ENCODE data around the gene ALOX12B.

DNA sequence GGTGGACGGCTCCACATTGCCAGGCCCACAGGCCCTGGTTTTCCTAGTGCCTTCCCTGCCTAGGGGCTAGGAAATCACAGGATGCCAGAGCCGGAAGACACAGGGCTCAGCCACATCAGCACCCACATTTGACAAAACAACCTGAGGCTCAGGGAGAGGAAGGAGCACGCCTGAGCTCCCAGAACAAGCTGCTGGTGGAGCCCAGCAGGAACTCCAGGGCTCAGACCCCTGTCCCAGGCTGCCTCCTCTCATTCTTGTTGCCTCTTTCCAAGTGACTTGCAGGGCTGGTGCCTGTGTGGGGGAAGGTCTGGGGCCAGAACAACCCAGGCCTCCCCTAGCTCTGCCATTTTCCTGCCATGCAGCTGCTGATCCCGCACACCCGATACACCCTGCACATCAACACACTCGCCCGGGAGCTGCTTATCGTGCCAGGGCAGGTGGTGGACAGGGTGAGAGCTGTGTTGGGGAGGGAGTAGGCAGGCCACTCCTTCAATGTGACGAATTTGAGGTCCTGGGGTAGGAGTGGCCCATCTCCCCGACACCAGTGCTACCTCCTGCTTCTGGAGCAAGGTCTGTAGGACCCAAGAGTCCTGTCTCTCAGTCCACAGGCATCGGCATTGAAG, 41.1 kb downstream of the ALOX12B start:
- TF ChIP-seq, protein P1, sequence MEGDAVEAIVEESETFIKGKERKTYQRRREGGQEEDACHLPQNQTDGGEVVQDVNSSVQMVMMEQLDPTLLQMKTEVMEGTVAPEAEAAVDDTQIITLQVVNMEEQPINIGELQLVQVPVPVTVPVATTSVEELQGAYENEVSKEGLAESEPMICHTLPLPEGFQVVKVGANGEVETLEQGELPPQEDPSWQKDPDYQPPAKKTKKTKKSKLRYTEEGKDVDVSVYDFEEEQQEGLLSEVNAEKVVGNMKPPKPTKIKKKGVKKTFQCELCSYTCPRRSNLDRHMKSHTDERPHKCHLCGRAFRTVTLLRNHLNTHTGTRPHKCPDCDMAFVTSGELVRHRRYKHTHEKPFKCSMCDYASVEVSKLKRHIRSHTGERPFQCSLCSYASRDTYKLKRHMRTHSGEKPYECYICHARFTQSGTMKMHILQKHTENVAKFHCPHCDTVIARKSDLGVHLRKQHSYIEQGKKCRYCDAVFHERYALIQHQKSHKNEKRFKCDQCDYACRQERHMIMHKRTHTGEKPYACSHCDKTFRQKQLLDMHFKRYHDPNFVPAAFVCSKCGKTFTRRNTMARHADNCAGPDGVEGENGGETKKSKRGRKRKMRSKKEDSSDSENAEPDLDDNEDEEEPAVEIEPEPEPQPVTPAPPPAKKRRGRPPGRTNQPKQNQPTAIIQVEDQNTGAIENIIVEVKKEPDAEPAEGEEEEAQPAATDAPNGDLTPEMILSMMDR (IDR thresholded peaks at IDR 0.05): no peak
- TF ChIP-seq POLR2A (IDR thresholded peaks at IDR 0.05): no peak

Data from heart left ventricle (tissue), 13 donors.